SU-DHL-6 (cell line): ENCODE data around the gene BTBD19.
"Not testable (repeated sequence)": the region's sequence is repeated elsewhere in the genome, so short reads cannot be mapped to it uniquely, and the experiment has no call there.

ENCODE experiments used
- CTCF ChIP-seq: fragments of 200-600 bp; sonication (generic); IDR thresholded peaks from one replicate; pipeline ENCODE4 v1.5.1; 2017; ENCODE audit warnings: antibody characterized with exemption, mild to moderate bottlenecking, low read length, moderate library complexity; ENCODE audit not compliant: insufficient read depth, poor library complexity, severe bottlenecking
- EZH2phosphoT487 ChIP-seq: fragments of 200-600 bp; sonication (generic), shearing (Covaris generic); conservative IDR thresholded peaks from 2 replicates; pipeline ENCODE4 v1.6.1; 2018; ENCODE audit warnings: mild to moderate bottlenecking, antibody characterized with exemption, low read length, moderate library complexity, mixed read lengths

- not testable (repeated sequence) for TF ChIP-seq CTCF, EZH2phosphoT487
Measured at GRCh38 chr1:44815926-44816325, 7.6 kb downstream of the BTBD19 start.
